Measurements from ENCODE around the gene CDK1. TPM values are rescaled to one million over a fixed set of nuclear protein-coding genes. Genes with fewer than 3 reads are reported as not detected.
A peak's percentile ranks its signal among the peaks of the same experiment; 100 is the strongest.

CDK1 gene
- total RNA-seq, 1 donor from 2014 or later = 70.1 TPM

DNA sequence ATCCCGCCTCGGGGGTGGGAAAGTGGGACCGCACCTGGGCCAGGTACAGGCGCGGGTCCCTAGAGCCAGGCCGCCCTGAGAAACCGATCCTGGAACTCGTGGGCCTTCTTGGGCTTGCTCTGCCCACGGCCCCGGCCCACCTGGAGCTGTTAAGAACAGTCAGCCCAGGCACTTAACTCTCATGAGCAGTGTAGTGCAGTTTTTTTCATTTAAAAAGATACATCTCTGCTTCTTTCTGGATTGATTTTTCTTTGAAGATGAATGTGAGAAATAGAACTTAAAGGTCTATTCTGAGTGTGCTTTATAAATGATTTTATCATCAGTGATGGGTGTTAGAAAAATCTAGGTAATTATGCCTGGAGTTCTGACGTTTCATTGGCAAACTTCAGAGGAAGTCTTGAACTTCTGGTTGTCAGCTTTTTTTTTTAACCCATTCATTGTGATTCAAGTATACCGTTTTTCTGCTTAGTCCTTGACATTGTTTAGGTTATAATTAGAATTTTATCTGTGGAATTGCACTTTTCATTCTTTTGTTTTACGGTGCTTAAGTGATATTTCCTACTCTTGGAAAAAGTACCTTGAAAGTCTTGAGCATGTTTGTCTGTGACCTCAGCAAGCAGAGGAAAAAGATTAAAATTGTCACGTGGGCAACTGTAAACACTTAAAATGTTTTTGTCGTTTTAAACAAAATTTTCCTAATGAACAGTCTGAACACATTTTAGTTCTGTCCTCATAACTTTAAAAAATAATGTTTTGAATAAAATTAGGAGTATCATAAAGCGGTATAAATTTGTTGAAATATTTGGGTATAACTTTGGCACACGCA, 906 bp downstream of the CDK1 start:
- TF ChIP-seq, protein P1, sequence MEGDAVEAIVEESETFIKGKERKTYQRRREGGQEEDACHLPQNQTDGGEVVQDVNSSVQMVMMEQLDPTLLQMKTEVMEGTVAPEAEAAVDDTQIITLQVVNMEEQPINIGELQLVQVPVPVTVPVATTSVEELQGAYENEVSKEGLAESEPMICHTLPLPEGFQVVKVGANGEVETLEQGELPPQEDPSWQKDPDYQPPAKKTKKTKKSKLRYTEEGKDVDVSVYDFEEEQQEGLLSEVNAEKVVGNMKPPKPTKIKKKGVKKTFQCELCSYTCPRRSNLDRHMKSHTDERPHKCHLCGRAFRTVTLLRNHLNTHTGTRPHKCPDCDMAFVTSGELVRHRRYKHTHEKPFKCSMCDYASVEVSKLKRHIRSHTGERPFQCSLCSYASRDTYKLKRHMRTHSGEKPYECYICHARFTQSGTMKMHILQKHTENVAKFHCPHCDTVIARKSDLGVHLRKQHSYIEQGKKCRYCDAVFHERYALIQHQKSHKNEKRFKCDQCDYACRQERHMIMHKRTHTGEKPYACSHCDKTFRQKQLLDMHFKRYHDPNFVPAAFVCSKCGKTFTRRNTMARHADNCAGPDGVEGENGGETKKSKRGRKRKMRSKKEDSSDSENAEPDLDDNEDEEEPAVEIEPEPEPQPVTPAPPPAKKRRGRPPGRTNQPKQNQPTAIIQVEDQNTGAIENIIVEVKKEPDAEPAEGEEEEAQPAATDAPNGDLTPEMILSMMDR (conservative IDR thresholded peaks at IDR 0.05) = no peak
- Mint-ChIP-seq H3K27ac (peak overlapping the region; percentile 80), H3K9me3 (peaks cover 2% of the 10 kb centered on the region), H3K4me1 (ENCODE audit: unreplicated experiment) (peaks cover 23% of the 10 kb centered on the region), H3K36me3 (peaks cover 10% of the 10 kb centered on the region), H3K4me3 (peak overlapping the region; percentile 100), H3K27me3 (peaks cover 3% of the 10 kb centered on the region)
- no peak for DNase-seq (ENCODE audit: extremely low spot score, unreplicated experiment)

DNA sequence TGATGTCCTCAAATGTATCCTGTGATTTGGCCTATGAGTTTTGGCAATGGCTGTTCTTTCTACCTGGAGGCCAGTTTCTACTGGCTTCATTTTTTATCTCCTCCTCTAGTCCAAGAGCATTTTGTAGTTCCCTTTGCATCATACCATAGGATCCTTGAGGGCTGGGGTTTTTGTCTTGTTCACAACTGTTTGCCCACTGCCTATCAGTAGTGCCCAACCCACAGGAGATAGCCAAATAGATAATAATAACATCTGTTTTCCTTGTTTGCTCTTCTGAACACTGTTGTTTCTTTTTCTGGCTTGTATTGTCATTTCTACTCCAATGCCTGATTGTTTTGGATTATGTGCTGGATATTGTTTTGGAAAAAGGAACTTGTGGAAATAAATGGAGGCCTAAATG, 3.4 kb downstream of the CDK1 start:
- no peaks in the 10 kb centered on the region for H3K9me3 Mint-ChIP-seq
- no peak overlapping the region for H3K27ac Mint-ChIP-seq
- peaks cover 22% of the 10 kb centered on the region for H3K36me3 Mint-ChIP-seq
- peaks cover 3% of the 10 kb centered on the region for H3K27me3 Mint-ChIP-seq
- DNase-seq (ENCODE audit: extremely low spot score, unreplicated experiment) = no peak
- H3K4me3 Mint-ChIP-seq = peak overlapping the region; percentile 62
- TF ChIP-seq, protein P1 (conservative IDR thresholded peaks at IDR 0.05) = no peak
- peaks cover 23% of the 10 kb centered on the region for H3K4me1 Mint-ChIP-seq (ENCODE audit: unreplicated experiment)

DNA sequence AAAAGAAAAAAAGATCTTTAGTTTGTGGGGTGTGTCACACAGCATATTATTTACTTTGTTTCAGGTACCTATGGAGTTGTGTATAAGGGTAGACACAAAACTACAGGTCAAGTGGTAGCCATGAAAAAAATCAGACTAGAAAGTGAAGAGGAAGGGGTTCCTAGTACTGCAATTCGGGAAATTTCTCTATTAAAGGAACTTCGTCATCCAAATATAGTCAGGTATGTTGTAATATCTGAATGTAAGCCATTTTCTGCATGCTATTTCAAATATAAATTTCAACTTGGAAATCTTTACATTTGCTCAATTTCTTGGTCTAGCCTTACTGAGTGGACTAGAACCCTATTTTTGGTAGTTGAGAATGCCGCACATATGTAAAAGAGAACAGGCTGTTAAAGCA, 6.4 kb downstream of the CDK1 start:
- Mint-ChIP-seq H3K27me3 (no peaks in the 10 kb centered on the region), H3K36me3 (peaks cover 48% of the 10 kb centered on the region), H3K27ac (no peak overlapping the region), H3K4me1 (ENCODE audit: unreplicated experiment) (peaks cover 26% of the 10 kb centered on the region), H3K4me3 (no peak overlapping the region), H3K9me3 (no peaks in the 10 kb centered on the region)
- DNase-seq (ENCODE audit: extremely low spot score, unreplicated experiment) = no peak
- TF ChIP-seq, protein P1 (conservative IDR thresholded peaks at IDR 0.05) = no peak

DNA sequence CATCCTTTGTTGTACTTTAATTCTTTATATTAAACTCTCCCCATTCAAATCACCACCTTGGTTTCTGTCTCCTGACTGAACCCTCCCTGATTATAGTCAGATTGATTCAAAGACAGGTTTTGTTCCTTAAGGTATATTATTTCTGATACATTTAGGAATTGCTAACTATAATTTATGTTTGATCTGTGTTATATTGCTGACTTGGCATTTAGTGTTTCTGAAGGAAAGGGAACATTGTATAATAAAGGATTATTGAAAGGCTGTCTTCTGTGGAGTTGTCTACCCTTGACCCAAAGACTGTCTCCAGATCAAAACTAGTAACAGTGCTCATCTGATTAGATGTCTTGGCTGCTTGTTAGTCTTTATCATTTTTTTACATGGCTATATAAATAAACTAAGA, 10.3 kb downstream of the CDK1 start:
- no peak overlapping the region for H3K4me3 Mint-ChIP-seq
- peaks cover 9% of the 10 kb centered on the region for H3K4me1 Mint-ChIP-seq (ENCODE audit: unreplicated experiment)
- TF ChIP-seq, protein P1 (conservative IDR thresholded peaks at IDR 0.05) = no peak
- H3K27me3 Mint-ChIP-seq = no peaks in the 10 kb centered on the region
- H3K36me3 Mint-ChIP-seq = peaks cover 69% of the 10 kb centered on the region
- no peaks in the 10 kb centered on the region for H3K9me3 Mint-ChIP-seq
- no peak for DNase-seq (ENCODE audit: extremely low spot score, unreplicated experiment)
- no peak overlapping the region for H3K27ac Mint-ChIP-seq

DNA sequence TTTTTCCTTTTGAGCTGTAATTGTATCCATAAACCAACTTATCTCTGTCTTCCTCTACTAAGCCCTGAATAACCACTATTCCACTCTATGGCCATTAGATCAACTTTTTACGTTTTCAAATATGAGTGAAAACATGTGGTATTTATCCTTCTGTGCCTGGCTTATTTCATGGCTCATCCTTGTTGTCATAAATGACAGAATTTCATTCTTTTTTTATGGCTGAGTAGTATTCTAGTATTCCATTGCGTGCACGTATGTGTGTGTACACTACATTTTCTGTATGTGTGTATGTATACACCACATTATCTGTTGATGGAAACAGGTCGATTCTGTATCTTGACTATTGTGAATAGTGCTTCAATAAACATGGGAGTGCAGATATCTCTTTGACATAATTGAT, 11.1 kb downstream of the CDK1 start:
- H3K36me3 Mint-ChIP-seq = peaks cover 72% of the 10 kb centered on the region
- no peak overlapping the region for H3K4me3 Mint-ChIP-seq
- peaks cover 9% of the 10 kb centered on the region for H3K4me1 Mint-ChIP-seq (ENCODE audit: unreplicated experiment)
- H3K27me3 Mint-ChIP-seq = no peaks in the 10 kb centered on the region
- H3K9me3 Mint-ChIP-seq = no peaks in the 10 kb centered on the region
- no peak for DNase-seq (ENCODE audit: extremely low spot score, unreplicated experiment)
- TF ChIP-seq, protein P1 (conservative IDR thresholded peaks at IDR 0.05) = no peak
- H3K27ac Mint-ChIP-seq = no peak overlapping the region

All from type B pancreatic cell (in vitro differentiated cells).